ENCODE data around the gene NTRK3. TPM values are rescaled to one million over a fixed set of nuclear protein-coding genes. Genes with fewer than 3 reads are reported as not detected.

Gene NTRK3
- total RNA-seq, 6 experiments from 2014 or later, result 0.02 TPM; not detected in 5

- Mint-ChIP-seq H3K4me3 (no peak overlapping the region), H3K27me3 (ENCODE audit: insufficient read depth) (peaks cover 1% of the 10 kb centered on the region), H3K27ac (no peak overlapping the region), H3K4me1 (ENCODE audit: low read depth) (peaks cover 5% of the 10 kb centered on the region; the same call in 1 of the 2 replicates), H3K36me3 (ENCODE audit: low read depth) (no peaks in the 10 kb centered on the region), H3K9me3 (no peaks in the 10 kb centered on the region)
- TF ChIP-seq, protein P1, sequence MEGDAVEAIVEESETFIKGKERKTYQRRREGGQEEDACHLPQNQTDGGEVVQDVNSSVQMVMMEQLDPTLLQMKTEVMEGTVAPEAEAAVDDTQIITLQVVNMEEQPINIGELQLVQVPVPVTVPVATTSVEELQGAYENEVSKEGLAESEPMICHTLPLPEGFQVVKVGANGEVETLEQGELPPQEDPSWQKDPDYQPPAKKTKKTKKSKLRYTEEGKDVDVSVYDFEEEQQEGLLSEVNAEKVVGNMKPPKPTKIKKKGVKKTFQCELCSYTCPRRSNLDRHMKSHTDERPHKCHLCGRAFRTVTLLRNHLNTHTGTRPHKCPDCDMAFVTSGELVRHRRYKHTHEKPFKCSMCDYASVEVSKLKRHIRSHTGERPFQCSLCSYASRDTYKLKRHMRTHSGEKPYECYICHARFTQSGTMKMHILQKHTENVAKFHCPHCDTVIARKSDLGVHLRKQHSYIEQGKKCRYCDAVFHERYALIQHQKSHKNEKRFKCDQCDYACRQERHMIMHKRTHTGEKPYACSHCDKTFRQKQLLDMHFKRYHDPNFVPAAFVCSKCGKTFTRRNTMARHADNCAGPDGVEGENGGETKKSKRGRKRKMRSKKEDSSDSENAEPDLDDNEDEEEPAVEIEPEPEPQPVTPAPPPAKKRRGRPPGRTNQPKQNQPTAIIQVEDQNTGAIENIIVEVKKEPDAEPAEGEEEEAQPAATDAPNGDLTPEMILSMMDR (IDR thresholded peaks at IDR 0.05), result no peak
- no peak for DNase-seq
These were observed 340.3 kb downstream of the NTRK3 start for GRCh38 chr15:87916208-87916607.

DNA sequence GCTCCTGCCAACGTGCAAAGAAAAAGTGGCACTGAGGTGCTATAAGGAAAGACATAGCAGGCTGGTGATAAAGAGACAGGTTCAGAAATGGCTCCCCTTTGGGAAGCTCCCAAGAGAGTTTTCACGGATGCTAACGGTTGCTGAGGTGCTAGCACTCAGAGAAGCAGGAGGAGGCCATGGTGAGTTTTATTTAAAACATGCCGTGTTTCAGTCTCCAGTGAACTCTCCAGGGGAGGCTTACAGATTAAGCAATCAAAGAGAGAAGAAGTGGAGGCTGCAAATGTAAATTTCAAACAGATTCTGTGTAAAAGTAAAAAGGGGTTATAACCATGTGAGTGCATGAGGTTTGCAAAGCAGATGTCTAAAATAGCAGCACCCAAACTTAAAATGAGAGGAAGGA lies 346.2 kb downstream of the NTRK3 start:
- Mint-ChIP-seq H3K4me3 (no peak overlapping the region), H3K36me3 (ENCODE audit: low read depth) (no peaks in the 10 kb centered on the region), H3K27ac (no peak overlapping the region), H3K4me1 (ENCODE audit: low read depth) (no peaks in the 10 kb centered on the region), H3K9me3 (no peaks in the 10 kb centered on the region), H3K27me3 (ENCODE audit: insufficient read depth) (peaks cover 13% of the 10 kb centered on the region)
- TF ChIP-seq, protein P1 (IDR thresholded peaks at IDR 0.05), result no peak
- DNase-seq, result no peak

GRCh38 chr15:87907676-87908446 lies 348.7 kb downstream of the NTRK3 start:
- TF ChIP-seq, protein P1 (IDR thresholded peaks at IDR 0.05), result no peak
- no peaks in the 10 kb centered on the region for H3K9me3 Mint-ChIP-seq
- no peaks in the 10 kb centered on the region for H3K4me1 Mint-ChIP-seq (ENCODE audit: low read depth)
- no peak for DNase-seq
- peaks cover 18% of the 10 kb centered on the region for H3K27me3 Mint-ChIP-seq (ENCODE audit: insufficient read depth)
- no peak overlapping the region for H3K27ac Mint-ChIP-seq
- no peaks in the 10 kb centered on the region for H3K36me3 Mint-ChIP-seq (ENCODE audit: low read depth)
- H3K4me3 Mint-ChIP-seq, result no peak overlapping the region

- H3K9me3 Mint-ChIP-seq, result no peaks in the 10 kb centered on the region
- TF ChIP-seq, protein P1 (IDR thresholded peaks at IDR 0.05), result no peak
- no peak overlapping the region for H3K4me3 Mint-ChIP-seq
- H3K27me3 Mint-ChIP-seq (ENCODE audit: insufficient read depth), result peaks cover 18% of the 10 kb centered on the region
- no peak overlapping the region for H3K27ac Mint-ChIP-seq
- no peaks in the 10 kb centered on the region for H3K36me3 Mint-ChIP-seq (ENCODE audit: low read depth)
- H3K4me1 Mint-ChIP-seq (ENCODE audit: low read depth), result no peaks in the 10 kb centered on the region
- no peak for DNase-seq
These were observed 350.1 kb downstream of the NTRK3 start for GRCh38 chr15:87906444-87906843.

DNA sequence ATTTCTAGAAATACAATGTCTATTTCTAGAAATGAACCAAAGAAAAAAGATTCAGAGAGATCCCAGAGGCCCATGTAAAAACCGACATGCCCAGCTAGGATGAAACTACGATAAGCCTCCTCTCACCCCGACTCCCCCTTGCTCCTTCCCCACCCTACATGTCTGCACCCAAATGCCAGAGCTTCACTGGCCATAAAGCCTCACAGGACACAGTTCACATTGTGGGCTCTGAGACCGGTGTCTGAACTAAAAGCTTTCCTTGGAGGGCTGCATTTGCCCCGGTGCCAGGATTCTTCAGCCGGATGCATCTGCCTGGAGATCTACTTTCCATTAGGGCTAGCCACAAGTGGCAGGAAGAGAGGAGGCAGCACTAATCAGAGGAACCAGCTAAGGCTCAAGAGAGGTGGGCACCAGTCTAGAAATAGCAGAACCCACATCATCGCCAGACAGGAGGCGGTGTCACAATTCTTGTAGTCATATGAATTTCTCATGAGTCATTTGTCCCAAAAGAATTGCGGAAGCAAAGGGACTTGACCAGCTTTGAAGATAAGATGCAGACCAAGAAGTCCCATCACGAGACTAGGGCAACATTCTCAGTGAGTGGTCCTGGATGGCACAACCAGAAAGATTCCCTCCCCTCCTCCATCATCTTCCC lies 353.6 kb downstream of the NTRK3 start:
- Mint-ChIP-seq H3K9me3 (no peaks in the 10 kb centered on the region), H3K27me3 (ENCODE audit: insufficient read depth) (peaks cover 9% of the 10 kb centered on the region), H3K4me3 (no peak overlapping the region), H3K4me1 (ENCODE audit: low read depth) (no peaks in the 10 kb centered on the region), H3K27ac (no peak overlapping the region), H3K36me3 (ENCODE audit: low read depth) (no peaks in the 10 kb centered on the region)
- TF ChIP-seq, protein P1 (IDR thresholded peaks at IDR 0.05), result no peak
- DNase-seq, result no peak

All from HFFc6 (cell line).